ENCODE results near the gene EPN2. TPM values are rescaled to one million over a fixed set of nuclear protein-coding genes. Genes with fewer than 3 reads are reported as not detected.

EPN2 gene
- total RNA-seq, 2 experiments from 2014 or later = 6.3 to 7.7 TPM

- DNase-seq = no peak
- no peak overlapping the region for H3K27ac Mint-ChIP-seq
- CTCF ChIA-PET = no interaction called here
- H3K4me3 Mint-ChIP-seq = no peak overlapping the region
- POLR2A ChIA-PET = no interaction called here
- H3K27me3 Mint-ChIP-seq = peaks cover 13% of the 10 kb centered on the region
- no peaks in the 10 kb centered on the region for H3K4me1 Mint-ChIP-seq
- no peaks in the 10 kb centered on the region for H3K36me3 Mint-ChIP-seq (ENCODE audit: low read depth)
- no peaks in the 10 kb centered on the region for H3K9me3 Mint-ChIP-seq
Measured at GRCh38 chr17:19248151-19248927, 11.2 kb downstream of the EPN2 start.

GRCh38 chr17:19248928-19249574, 11.9 kb downstream of the EPN2 start:
- no peak for DNase-seq
- no peaks in the 10 kb centered on the region for H3K9me3 Mint-ChIP-seq
- H3K4me1 Mint-ChIP-seq = no peaks in the 10 kb centered on the region
- ChIA-PET POLR2A (no interaction called here), CTCF (interaction anchor here (0.6 kb wide), 1 partner anchor 89 kb away, joined by 4 read pairs; no protein-coding TSS in a partner anchor)
- no peak overlapping the region for H3K4me3 Mint-ChIP-seq
- H3K36me3 Mint-ChIP-seq (ENCODE audit: low read depth) = no peaks in the 10 kb centered on the region
- H3K27me3 Mint-ChIP-seq = peaks cover 13% of the 10 kb centered on the region
- H3K27ac Mint-ChIP-seq = no peak overlapping the region

GRCh38 chr17:19249681-19250080, 12.5 kb downstream of the EPN2 start:
- H3K4me1 Mint-ChIP-seq = no peaks in the 10 kb centered on the region
- CTCF ChIA-PET = no interaction called here

GRCh38 chr17:19250421-19251173, 13.4 kb downstream of the EPN2 start:
- POLR2A ChIA-PET = no interaction called here
- CTCF ChIA-PET = no interaction called here
- no peaks in the 10 kb centered on the region for H3K9me3 Mint-ChIP-seq

More at GRCh38 chr17:19249681-19250080, 12.5 kb downstream of the EPN2 start:
- no peak overlapping the region for H3K27ac Mint-ChIP-seq
- H3K27me3 Mint-ChIP-seq = peaks cover 13% of the 10 kb centered on the region
- H3K36me3 Mint-ChIP-seq (ENCODE audit: low read depth) = no peaks in the 10 kb centered on the region
- DNase-seq = no peak
- POLR2A ChIA-PET = no interaction called here
- H3K4me3 Mint-ChIP-seq = no peak overlapping the region
- H3K9me3 Mint-ChIP-seq = no peaks in the 10 kb centered on the region

GRCh38 chr17:19253112-19253511, 15.9 kb downstream of the EPN2 start:
- no peak for DNase-seq
- Mint-ChIP-seq H3K4me3 (no peak overlapping the region), H3K36me3 (ENCODE audit: low read depth) (no peaks in the 10 kb centered on the region), H3K9me3 (no peaks in the 10 kb centered on the region), H3K4me1 (no peaks in the 10 kb centered on the region), H3K27ac (no peak overlapping the region), H3K27me3 (peaks cover 6% of the 10 kb centered on the region)
- ChIA-PET POLR2A (no interaction called here), CTCF (no interaction called here)

More at GRCh38 chr17:19250421-19251173, 13.4 kb downstream of the EPN2 start:
- Mint-ChIP-seq H3K36me3 (ENCODE audit: low read depth) (no peaks in the 10 kb centered on the region), H3K27me3 (peaks cover 13% of the 10 kb centered on the region), H3K4me3 (no peak overlapping the region), H3K4me1 (no peaks in the 10 kb centered on the region), H3K27ac (no peak overlapping the region)
- DNase-seq = no peak

GRCh38 chr17:19254651-19255050, 17.5 kb downstream of the EPN2 start:
- Mint-ChIP-seq H3K4me1 (no peaks in the 10 kb centered on the region), H3K9me3 (no peaks in the 10 kb centered on the region), H3K27ac (no peak overlapping the region), H3K27me3 (peaks cover 5% of the 10 kb centered on the region), H3K4me3 (no peak overlapping the region), H3K36me3 (ENCODE audit: low read depth) (no peaks in the 10 kb centered on the region)
- CTCF ChIA-PET = no interaction called here
- DNase-seq = no peak
- POLR2A ChIA-PET = no interaction called here

- H3K27me3 Mint-ChIP-seq = peaks cover 8% of the 10 kb centered on the region
- no peaks in the 10 kb centered on the region for H3K9me3 Mint-ChIP-seq
- no peak overlapping the region for H3K4me3 Mint-ChIP-seq
- H3K36me3 Mint-ChIP-seq (ENCODE audit: low read depth) = no peaks in the 10 kb centered on the region
- ChIA-PET CTCF (no interaction called here), POLR2A (no interaction called here)
- H3K27ac Mint-ChIP-seq = no peak overlapping the region
- no peak for DNase-seq
- no peaks in the 10 kb centered on the region for H3K4me1 Mint-ChIP-seq
Measured at GRCh38 chr17:19255279-19255678, 18.1 kb downstream of the EPN2 start.

GRCh38 chr17:19258371-19258770, 21.2 kb downstream of the EPN2 start:
- ChIA-PET POLR2A (interaction anchor here (0.5 kb wide), 1 partner anchor 10 kb away, joined by 3 read pairs; no protein-coding TSS in a partner anchor), CTCF (no interaction called here)
- no peaks in the 10 kb centered on the region for H3K9me3 Mint-ChIP-seq
- peaks cover 10% of the 10 kb centered on the region for H3K4me1 Mint-ChIP-seq
- no peak overlapping the region for H3K27ac Mint-ChIP-seq
- peaks cover 17% of the 10 kb centered on the region for H3K27me3 Mint-ChIP-seq
- H3K4me3 Mint-ChIP-seq = no peak overlapping the region
- H3K36me3 Mint-ChIP-seq (ENCODE audit: low read depth) = no peaks in the 10 kb centered on the region
- no peak for DNase-seq

- H3K27ac Mint-ChIP-seq = no peak overlapping the region
- H3K4me3 Mint-ChIP-seq = no peak overlapping the region
- POLR2A ChIA-PET = no interaction called here
- DNase-seq = no peak
- peaks cover 17% of the 10 kb centered on the region for H3K4me1 Mint-ChIP-seq
- no peaks in the 10 kb centered on the region for H3K36me3 Mint-ChIP-seq (ENCODE audit: low read depth)
- peaks cover 17% of the 10 kb centered on the region for H3K27me3 Mint-ChIP-seq
- H3K9me3 Mint-ChIP-seq = no peaks in the 10 kb centered on the region
- CTCF ChIA-PET = no interaction called here
Measured at GRCh38 chr17:19260958-19261357, 23.8 kb downstream of the EPN2 start.

GRCh38 chr17:19261426-19261825, 24.3 kb downstream of the EPN2 start:
- H3K27ac Mint-ChIP-seq = no peak overlapping the region
- peaks cover 17% of the 10 kb centered on the region for H3K27me3 Mint-ChIP-seq
- H3K9me3 Mint-ChIP-seq = no peaks in the 10 kb centered on the region
- no peaks in the 10 kb centered on the region for H3K36me3 Mint-ChIP-seq (ENCODE audit: low read depth)
- H3K4me1 Mint-ChIP-seq = peaks cover 17% of the 10 kb centered on the region
- ChIA-PET POLR2A (no interaction called here), CTCF (no interaction called here)
- no peak for DNase-seq
- H3K4me3 Mint-ChIP-seq = no peak overlapping the region

GRCh38 chr17:19262650-19263631, 25.8 kb downstream of the EPN2 start:
- H3K4me1 Mint-ChIP-seq = peaks cover 17% of the 10 kb centered on the region
- H3K27ac Mint-ChIP-seq = no peak overlapping the region
- ChIA-PET POLR2A (no interaction called here), CTCF (no interaction called here)
- H3K4me3 Mint-ChIP-seq = no peak overlapping the region
- H3K36me3 Mint-ChIP-seq (ENCODE audit: low read depth) = no peaks in the 10 kb centered on the region
- H3K27me3 Mint-ChIP-seq = peaks cover 15% of the 10 kb centered on the region
- H3K9me3 Mint-ChIP-seq = no peaks in the 10 kb centered on the region
- no peak for DNase-seq

- no peaks in the 10 kb centered on the region for H3K9me3 Mint-ChIP-seq
- H3K4me3 Mint-ChIP-seq = no peak overlapping the region
- H3K4me1 Mint-ChIP-seq = peaks cover 17% of the 10 kb centered on the region
- peaks cover 15% of the 10 kb centered on the region for H3K27me3 Mint-ChIP-seq
- no peak for DNase-seq
- H3K27ac Mint-ChIP-seq = no peak overlapping the region
- CTCF ChIA-PET = no interaction called here
- POLR2A ChIA-PET = no interaction called here
- no peaks in the 10 kb centered on the region for H3K36me3 Mint-ChIP-seq (ENCODE audit: low read depth)
Measured at GRCh38 chr17:19263641-19264051, 26.5 kb downstream of the EPN2 start.

GRCh38 chr17:19264268-19264667, 27.1 kb downstream of the EPN2 start:
- H3K27ac Mint-ChIP-seq = no peak overlapping the region
- H3K27me3 Mint-ChIP-seq = peaks cover 17% of the 10 kb centered on the region
- POLR2A ChIA-PET = no interaction called here

More at GRCh38 chr17:19264268-19264667, 27.1 kb downstream of the EPN2 start:
- Mint-ChIP-seq H3K4me3 (no peak overlapping the region), H3K4me1 (peaks cover 17% of the 10 kb centered on the region), H3K36me3 (ENCODE audit: low read depth) (no peaks in the 10 kb centered on the region), H3K9me3 (no peaks in the 10 kb centered on the region)
- DNase-seq = no peak
- CTCF ChIA-PET = no interaction called here
